HCT116 (cell line): ENCODE measurements around the gene EPN1. TPM values are rescaled to one million over a fixed set of nuclear protein-coding genes. Genes with fewer than 3 reads are reported as not detected.

Experiments
- ATAC-seq: fragments of 200-7000 bp; cut with Tn5 transposase; 2 replicates; pipeline ENCODE4 v1.9.1; 2020; ENCODE audit warnings: mild to moderate bottlenecking, moderate library complexity
- BruUV-seq: library from RNA; stranded (reverse); fragments of 400-500 nt; replicated peaks from 2 replicates; lab custom pipeline; 2021; lab: Mats Ljungman, UMichigan
- CTCF ChIA-PET: fragments of 300-600 bp; sonication (Branson Sonifier 250); formaldehyde crosslinking; loops from one replicate; lab custom pipeline; 2021; ENCODE audit warnings: antibody characterized with exemption; lab: Charles Lee
- POLR2A ChIA-PET: fragments of 300-600, 350-600 bp; sonication (Branson Sonifier 250); formaldehyde crosslinking; loops from one replicate; lab custom pipeline; 2021; ENCODE audit warnings: antibody characterized with exemption; lab: Charles Lee
- RAD21 ChIA-PET, 2 experiments: fragments of 300-600 bp; sonication (Branson Sonifier 250); formaldehyde crosslinking; loops; one replicate each; lab custom pipeline; 2023; ENCODE audit warnings: low total read pairs in 2 of 2; ENCODE audit not compliant: uncharacterized antibody in 2 of 2, unreplicated experiment in 2 of 2, low non-redundant PET in 1 of 2; lab: Charles Lee
- DNase-seq: peaks from one replicate; pipeline ENCODE4 v3.0.0-alpha.2; 2010; ENCODE audit warnings: low read depth, low spot score
- H2AFZ ChIP-seq: fragments of 200-600 bp; shearing (Covaris generic), sonication (generic); 2 replicates; pipeline ENCODE4 v1.6.1; 2017; ENCODE audit warnings: low read depth, mixed run types, mixed read lengths, antibody characterized with exemption, low read length; ENCODE audit not compliant: poor library complexity, severe bottlenecking
- H3K27ac ChIP-seq: 2 replicates; pipeline ENCODE4 v1.5.1; 2012; ENCODE audit warnings: low read depth, low read length
- H3K27me3 ChIP-seq: fragments of 200-600 bp; sonication (generic); 2 replicates; pipeline ENCODE4 v1.6.1; 2016; ENCODE audit warnings: mixed run types, low read length, mixed read lengths; ENCODE audit not compliant: insufficient read depth
- H3K36me3 ChIP-seq, 2 experiments: fragments of 200-500 bp in 1 of 2; fragments of 200-600 bp in 1 of 2; sonication (Bioruptor generic) in 1 of 2; sonication (generic) in 1 of 2; 2 replicates each; pipeline versions ENCODE4 v1.5.1 to v1.6.1; 2014 to 2016; ENCODE audit warnings: low read length in 2 of 2, inconsistent platforms in 1 of 2, mixed read lengths in 1 of 2, mixed run types in 1 of 2; ENCODE audit not compliant: insufficient read depth in 2 of 2, control insufficient read depth in 1 of 2
- H3K4me1 ChIP-seq, 2 experiments: fragments of 200-600 bp in 1 of 2; sonication (generic) in 1 of 2; 2 replicates each; pipeline versions ENCODE4 v1.5.1 to v1.6.1; 2012 to 2017; ENCODE audit warnings: low read length in 2 of 2, inconsistent platforms in 1 of 2, mild to moderate bottlenecking in 1 of 2, mixed read lengths in 1 of 2, mixed run types in 1 of 2, moderate library complexity in 1 of 2; ENCODE audit not compliant: insufficient read depth in 2 of 2, control insufficient read depth in 1 of 2
- H3K4me2 ChIP-seq: fragments of 200-600 bp; sonication (generic); 2 replicates; pipeline ENCODE4 v1.6.1; 2017; ENCODE audit warnings: mixed run types, low read length, mixed read lengths
- H3K4me3 ChIP-seq, 2 experiments: fragments of 200-600 bp in 1 of 2; sonication (generic) in 1 of 2; replicated peaks in 1 of 2; 2 replicates each; pipeline ENCODE4 v1.5.1; 2011 to 2016; ENCODE audit warnings: low read length in 2 of 2, control low read depth in 1 of 2, low read depth in 1 of 2, mild to moderate bottlenecking in 1 of 2, mixed read lengths in 1 of 2, mixed run types in 1 of 2
- H3K79me2 ChIP-seq: fragments of 200-600 bp; sonication (generic); 2 replicates; pipeline ENCODE4 v1.6.1; 2017; ENCODE audit warnings: mild to moderate bottlenecking, mixed run types, low read length, moderate library complexity, mixed read lengths; ENCODE audit not compliant: insufficient read depth
- H3K9ac ChIP-seq: fragments of 200-600 bp; sonication (generic); 2 replicates; pipeline ENCODE4 v1.6.1; 2016; ENCODE audit warnings: low read length, mixed read lengths
- H3K9me2 ChIP-seq: fragments of 200-600 bp; sonication (generic), shearing (Covaris generic); 2 replicates; pipeline ENCODE4 v1.6.1; 2017; ENCODE audit warnings: mixed run types, mild to moderate bottlenecking, moderate library complexity; ENCODE audit not compliant: insufficient read depth
- H3K9me3 ChIP-seq, 2 experiments: fragments of 200-500 bp in 1 of 2; fragments of 200-600 bp in 1 of 2; sonication (Bioruptor generic) in 1 of 2; sonication (generic) in 1 of 2; 2 replicates each; pipeline ENCODE4 v1.6.1; 2014 to 2017; ENCODE audit warnings: low read length in 2 of 2, mixed read lengths in 2 of 2, inconsistent platforms in 1 of 2, low read depth in 1 of 2, mild to moderate bottlenecking in 1 of 2, mixed run types in 1 of 2, moderate library complexity in 1 of 2; ENCODE audit not compliant: control insufficient read depth in 1 of 2, insufficient read depth in 1 of 2
- H4K20me1 ChIP-seq: fragments of 200-600 bp; sonication (generic), shearing (Covaris generic); 2 replicates; pipeline ENCODE4 v1.6.1; 2017; ENCODE audit warnings: mixed run types, mild to moderate bottlenecking, moderate library complexity; ENCODE audit not compliant: insufficient read depth
- CBX3 ChIP-seq: IDR thresholded peaks from 2 replicates; pipeline ENCODE4 v1.6.1; 2012; ENCODE audit warnings: low read depth
- EGR1 ChIP-seq: IDR thresholded peaks from 2 replicates; pipeline ENCODE4 v1.6.1; 2012; ENCODE audit warnings: low read depth
- ELF1 ChIP-seq: IDR thresholded peaks from 2 replicates; pipeline ENCODE4 v1.6.1; 2012; ENCODE audit warnings: low read depth, borderline replicate concordance
- EZH2 ChIP-seq: fragments of 200-600 bp; sonication (generic); IDR thresholded peaks from 2 replicates; pipeline ENCODE4 v1.6.1; 2017; ENCODE audit warnings: antibody characterized with exemption, mixed run types
- EZH2phosphoT487 ChIP-seq: fragments of 200-600 bp; IDR thresholded peaks from 2 replicates; pipeline ENCODE4 v1.6.1; 2018; ENCODE audit warnings: antibody characterized with exemption, borderline replicate concordance
- JUND ChIP-seq: IDR thresholded peaks from 2 replicates; pipeline ENCODE4 v1.6.1; 2012
- POLR2A ChIP-seq: IDR thresholded peaks from 2 replicates; pipeline ENCODE4 v1.7.0; 2011; ENCODE audit warnings: borderline replicate concordance; ENCODE audit not compliant: insufficient read depth, insufficient read length; ENCODE audit errors: extremely low read depth
- RAD21 ChIP-seq: IDR thresholded peaks from 2 replicates; pipeline ENCODE4 v1.6.1; 2012; ENCODE audit warnings: low read depth, mild to moderate bottlenecking
- SIN3A ChIP-seq: IDR thresholded peaks from 2 replicates; pipeline ENCODE4 v1.6.1; 2012; ENCODE audit warnings: low read depth
- SRF ChIP-seq: IDR thresholded peaks from 2 replicates; pipeline ENCODE4 v1.6.1; 2012; ENCODE audit warnings: low read depth
- TCF7L2 ChIP-seq: IDR thresholded peaks from 2 replicates; pipeline ENCODE4 v1.7.0; 2011; ENCODE audit warnings: borderline replicate concordance, inconsistent platforms; ENCODE audit not compliant: insufficient read depth, insufficient read length; ENCODE audit errors: extremely low read depth
- ZFX ChIP-seq: fragments of 450-650 bp; IDR thresholded peaks from 2 replicates; pipeline ENCODE4 v1.6.1; 2017
- ZNF274 ChIP-seq: fragments of 200-500 bp; sonication (Bioruptor generic); IDR thresholded peaks from 2 replicates; pipeline ENCODE4 v1.6.1; 2014; ENCODE audit warnings: mild to moderate bottlenecking, low read depth, low read length, inconsistent platforms
- intact Hi-C: fragments of 100-400 bp; cut with micrococcal nuclease; formaldehyde crosslinking; loops from 2 replicates; pipeline ENCODE4 v1.10.0; 2022
- total RNA-seq: library from RNA; stranded (reverse); gene quantifications from one replicate; pipeline ENCODE4 v1.2.1, GENCODE V29; 2021; ENCODE audit not compliant: unreplicated experiment
- TF ChIP-seq, protein P1 (sequence below): IDR thresholded peaks from 2 replicates; pipeline ENCODE4 v1.6.1; 2012
- TF ChIP-seq, protein P2 (sequence below): IDR thresholded peaks from 2 replicates; pipeline ENCODE4 v1.6.1; 2012
- TF ChIP-seq, protein P3 (sequence below): IDR thresholded peaks from 2 replicates; pipeline ENCODE4 v1.6.1; 2011; ENCODE audit warnings: mild to moderate bottlenecking, low read length, moderate library complexity; ENCODE audit not compliant: insufficient replicate concordance; ENCODE audit errors: extremely low read depth

The EPN1 gene
- total RNA-seq, 1 experiment from 2014 or later: 122 TPM

DNA sequence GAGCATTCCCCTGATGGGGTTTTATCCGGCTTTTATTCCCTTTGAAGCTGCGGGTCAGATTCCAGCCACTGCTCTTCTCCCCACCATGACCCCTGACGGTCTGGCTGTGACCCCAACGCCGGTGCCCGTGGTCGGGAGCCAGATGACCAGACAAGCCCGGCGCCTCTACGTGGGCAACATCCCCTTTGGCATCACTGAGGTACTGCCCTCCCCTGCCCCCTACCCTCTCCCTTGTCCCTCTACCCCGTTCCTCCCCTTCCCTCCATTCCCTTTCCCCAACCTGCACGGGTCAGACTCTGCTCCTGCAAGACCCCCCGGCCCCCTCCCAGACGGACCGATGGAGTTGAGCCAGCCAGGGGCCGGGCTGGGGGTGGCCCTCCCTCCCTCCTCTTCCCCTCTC lies 14.0 kb upstream of the EPN1 start:
- Histone ChIP-seq H3K79me2 (peaks cover 99% of the 10 kb centered on the region), H3K9me2 (no peaks in the 10 kb centered on the region), H3K27ac (no peak overlapping the region), H3K36me3 (peaks cover 48 to 60% of the 10 kb centered on the region in 2 experiments; a peak in 3 of 4 replicates), H3K4me1 (peaks cover 13 to 21% of the 10 kb centered on the region in 2 experiments; a peak in 3 of 4 replicates), H3K9ac (no peak overlapping the region), H3K4me2 (no peak overlapping the region), H3K27me3 (no peaks in the 10 kb centered on the region), H4K20me1 (no peaks in the 10 kb centered on the region; the same call in 1 of the 2 replicates)
- BruUV-seq: no TSS peak
- ATAC-seq: no peak
- CTCF ChIA-PET: no interaction called here
- no peak for DNase-seq
- intact Hi-C loops: no loop called here
- RAD21 ChIA-PET: no interaction called here
- TF ChIP-seq JUND: no peak
- TF ChIP-seq, protein P1, sequence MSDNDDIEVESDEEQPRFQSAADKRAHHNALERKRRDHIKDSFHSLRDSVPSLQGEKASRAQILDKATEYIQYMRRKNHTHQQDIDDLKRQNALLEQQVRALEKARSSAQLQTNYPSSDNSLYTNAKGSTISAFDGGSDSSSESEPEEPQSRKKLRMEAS: no peak
- TF ChIP-seq ELF1: no peak
- no peak for TF ChIP-seq CBX3
- no peak for TF ChIP-seq POLR2A
- no peak for TF ChIP-seq SRF
- no peak for TF ChIP-seq ZFX
- TF ChIP-seq RAD21: no peak
- no peak for TF ChIP-seq EZH2phosphoT487
- TF ChIP-seq ZNF274: no peak
- TF ChIP-seq, all 23 proteins: peak for 0
- Histone ChIP-seq H3K9me3 (no peaks in the 10 kb centered on the region), H3K4me3 (no peak overlapping the region), H2AFZ (no peak overlapping the region)
- POLR2A ChIA-PET: no interaction called here

DNA sequence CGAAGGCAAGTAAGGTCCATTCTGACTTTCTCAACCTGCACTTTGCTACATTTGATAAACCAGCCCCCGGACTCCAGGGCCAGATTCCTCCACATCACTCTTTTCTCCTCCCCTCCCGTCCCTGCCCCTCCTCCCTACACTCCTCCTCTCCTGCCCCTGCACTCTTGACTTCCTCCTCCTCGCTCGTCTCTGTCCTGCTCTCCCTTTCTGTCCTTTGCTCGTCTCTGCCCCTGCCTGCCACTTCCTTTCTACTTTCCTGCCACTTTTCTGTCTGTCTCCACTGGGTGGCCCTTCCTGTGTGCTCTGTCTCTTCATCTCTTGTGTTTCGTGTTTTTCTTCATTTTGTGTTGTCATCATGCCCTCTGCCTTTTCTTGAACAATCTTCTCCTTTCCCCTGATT lies 13.2 kb upstream of the EPN1 start:
- no peak for TF ChIP-seq EZH2
- TF ChIP-seq TCF7L2: no peak
- TF ChIP-seq POLR2A: no peak
- TF ChIP-seq EGR1: no peak
- no peak for TF ChIP-seq RAD21
- TF ChIP-seq, protein P2, sequence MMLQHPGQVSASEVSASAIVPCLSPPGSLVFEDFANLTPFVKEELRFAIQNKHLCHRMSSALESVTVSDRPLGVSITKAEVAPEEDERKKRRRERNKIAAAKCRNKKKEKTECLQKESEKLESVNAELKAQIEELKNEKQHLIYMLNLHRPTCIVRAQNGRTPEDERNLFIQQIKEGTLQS: no peak
- no peak for TF ChIP-seq ELF1
- TF ChIP-seq ZFX: no peak
- no peak for TF ChIP-seq SIN3A
- TF ChIP-seq, protein P3, sequence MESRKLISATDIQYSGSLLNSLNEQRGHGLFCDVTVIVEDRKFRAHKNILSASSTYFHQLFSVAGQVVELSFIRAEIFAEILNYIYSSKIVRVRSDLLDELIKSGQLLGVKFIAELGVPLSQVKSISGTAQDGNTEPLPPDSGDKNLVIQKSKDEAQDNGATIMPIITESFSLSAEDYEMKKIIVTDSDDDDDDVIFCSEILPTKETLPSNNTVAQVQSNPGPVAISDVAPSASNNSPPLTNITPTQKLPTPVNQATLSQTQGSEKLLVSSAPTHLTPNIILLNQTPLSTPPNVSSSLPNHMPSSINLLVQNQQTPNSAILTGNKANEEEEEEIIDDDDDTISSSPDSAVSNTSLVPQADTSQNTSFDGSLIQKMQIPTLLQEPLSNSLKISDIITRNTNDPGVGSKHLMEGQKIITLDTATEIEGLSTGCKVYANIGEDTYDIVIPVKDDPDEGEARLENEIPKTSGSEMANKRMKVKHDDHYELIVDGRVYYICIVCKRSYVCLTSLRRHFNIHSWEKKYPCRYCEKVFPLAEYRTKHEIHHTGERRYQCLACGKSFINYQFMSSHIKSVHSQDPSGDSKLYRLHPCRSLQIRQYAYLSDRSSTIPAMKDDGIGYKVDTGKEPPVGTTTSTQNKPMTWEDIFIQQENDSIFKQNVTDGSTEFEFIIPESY: no peak
- TF ChIP-seq CBX3: no peak

More for the DNA sequence above, 13.2 kb upstream of the EPN1 start:
- RAD21 ChIA-PET: no interaction called here
- Histone ChIP-seq H3K4me2 (no peak overlapping the region), H3K4me3 (no peak overlapping the region), H4K20me1 (peaks cover 6% of the 10 kb centered on the region; the same call in 1 of the 2 replicates), H3K9me2 (no peaks in the 10 kb centered on the region), H2AFZ (no peak overlapping the region), H3K27me3 (no peaks in the 10 kb centered on the region), H3K4me1 (peaks cover 9 to 21% of the 10 kb centered on the region in 2 experiments; a peak in 3 of 4 replicates), H3K9ac (no peak overlapping the region), H3K27ac (no peak overlapping the region), H3K9me3 (no peaks in the 10 kb centered on the region), H3K79me2 (peaks cover 99% of the 10 kb centered on the region), H3K36me3 (peaks cover 55 to 68% of the 10 kb centered on the region in 2 experiments)
- POLR2A ChIA-PET: no interaction called here
- DNase-seq: no peak
- ATAC-seq: peak; percentile 22; the same call in 1 of the 2 replicates
- no TSS peak for BruUV-seq
- CTCF ChIA-PET: no interaction called here
- intact Hi-C loops: no loop called here
